GM21723 (cell line): ENCODE results near the gene KDR.

Experiments
- ATAC-seq: cut with Tn5 transposase; IDR thresholded peaks from one replicate; pipeline ENCODE4 v1.9.1; 2021; ENCODE audit warnings: mild to moderate bottlenecking, moderate library complexity; ENCODE audit not compliant: unreplicated experiment

The KDR gene

DNA sequence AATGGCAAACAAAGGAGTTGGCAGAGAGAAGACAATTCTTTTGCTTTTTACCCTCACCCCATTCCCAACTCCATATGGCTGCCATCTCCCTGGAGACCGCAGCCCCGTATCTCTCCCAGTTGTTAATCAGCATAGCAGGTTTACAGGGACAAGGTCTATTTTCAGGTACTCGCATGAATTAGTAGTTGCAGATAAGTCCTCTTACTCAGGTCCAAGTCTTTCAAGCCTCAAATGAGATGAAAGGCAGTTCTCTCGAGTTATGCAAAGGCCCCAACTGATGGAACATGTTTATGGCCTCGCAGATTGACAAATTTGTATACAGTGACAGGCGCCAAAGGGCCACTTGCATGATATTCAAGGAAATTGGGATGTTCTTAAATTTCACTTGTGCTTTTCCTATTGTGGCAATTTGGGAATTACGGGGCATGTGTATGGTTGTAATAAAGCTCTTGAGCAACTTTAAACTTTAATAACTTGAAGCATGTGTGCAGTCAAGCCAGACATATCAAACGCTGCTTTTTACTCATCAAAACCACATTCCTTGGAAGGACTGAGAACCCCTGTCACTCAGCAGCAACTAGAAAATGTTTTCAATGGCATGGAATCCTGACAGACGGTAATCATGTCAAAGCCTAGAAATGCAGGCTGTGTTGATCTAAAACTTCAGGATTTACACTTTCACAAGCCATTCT is 45.1 kb downstream of the KDR start:
- ATAC-seq, result no peak

DNA sequence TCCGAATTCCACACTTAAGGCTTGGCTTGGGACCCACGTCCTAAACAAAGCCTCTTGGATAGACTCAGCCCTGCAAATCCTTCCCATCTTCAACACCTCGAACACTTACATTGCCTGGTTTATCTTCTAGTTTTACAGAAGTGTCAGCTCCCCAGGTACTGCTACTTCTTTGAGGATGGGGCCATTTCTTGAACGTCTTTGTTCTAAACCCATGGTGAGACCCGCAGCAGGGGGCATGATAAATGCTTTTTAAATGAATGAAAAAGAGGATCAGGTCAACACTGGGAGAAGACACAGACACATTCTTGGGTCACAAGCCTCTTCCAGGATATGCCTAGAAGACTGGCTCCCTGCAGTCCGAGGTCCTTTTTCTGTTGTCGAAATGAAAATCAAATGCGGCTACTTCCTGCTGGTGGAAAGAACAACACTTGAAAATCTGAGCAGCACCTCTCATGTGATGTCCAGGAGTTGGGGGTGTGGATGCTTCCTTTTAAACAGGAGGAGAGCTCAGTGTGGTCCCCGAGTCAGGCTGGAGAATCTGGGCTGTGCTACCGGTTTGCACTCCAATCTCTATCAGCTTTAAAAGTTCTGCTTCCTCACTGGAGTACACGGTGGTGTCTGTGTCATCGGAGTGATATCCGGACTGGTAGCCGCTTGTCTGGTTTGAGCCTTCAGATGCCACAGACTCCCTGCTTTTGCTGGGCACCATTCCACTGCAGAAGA is 45.8 kb downstream of the KDR start:
- no peak for ATAC-seq

DNA sequence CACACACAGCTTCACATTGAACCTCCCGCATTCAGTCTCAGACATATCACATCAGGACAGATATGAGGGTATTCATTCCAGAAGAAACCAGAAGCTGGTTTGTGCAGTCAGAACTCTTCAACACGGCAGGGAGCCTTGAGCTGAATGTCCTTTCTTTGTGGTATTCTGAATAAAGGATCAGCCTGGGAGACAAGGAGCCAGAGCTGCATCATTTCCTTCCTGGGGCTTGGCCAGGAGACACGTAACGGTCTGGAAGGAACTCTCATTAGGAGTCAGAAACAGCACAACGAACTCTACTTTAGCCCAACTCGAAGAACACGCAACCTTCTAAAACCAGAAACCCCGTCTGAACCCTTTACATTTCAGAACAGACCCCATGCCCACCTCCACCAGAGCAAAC is 46.4 kb downstream of the KDR start:
- ATAC-seq, result no peak

DNA sequence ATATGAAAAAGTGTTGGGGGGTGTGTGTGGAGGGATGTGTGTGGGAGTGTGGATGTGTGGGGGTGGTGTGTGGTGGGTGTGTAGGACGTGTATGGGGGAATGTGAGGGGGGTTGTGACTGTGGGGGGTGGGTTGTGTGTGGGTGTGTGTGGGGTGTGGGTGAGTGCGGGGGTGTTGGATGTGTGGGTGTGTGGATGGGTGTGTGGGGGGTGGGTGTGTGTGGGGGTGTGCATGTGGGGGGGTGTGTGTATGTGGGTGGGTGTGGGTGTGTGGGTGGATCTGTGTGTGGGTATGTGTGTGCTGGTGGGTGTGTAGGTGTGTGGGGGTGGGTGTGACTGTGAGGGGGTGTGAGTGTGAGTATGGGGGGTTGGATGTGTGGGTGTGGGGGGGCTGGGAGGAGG is 47.8 kb downstream of the KDR start:
- ATAC-seq, result no peak

DNA sequence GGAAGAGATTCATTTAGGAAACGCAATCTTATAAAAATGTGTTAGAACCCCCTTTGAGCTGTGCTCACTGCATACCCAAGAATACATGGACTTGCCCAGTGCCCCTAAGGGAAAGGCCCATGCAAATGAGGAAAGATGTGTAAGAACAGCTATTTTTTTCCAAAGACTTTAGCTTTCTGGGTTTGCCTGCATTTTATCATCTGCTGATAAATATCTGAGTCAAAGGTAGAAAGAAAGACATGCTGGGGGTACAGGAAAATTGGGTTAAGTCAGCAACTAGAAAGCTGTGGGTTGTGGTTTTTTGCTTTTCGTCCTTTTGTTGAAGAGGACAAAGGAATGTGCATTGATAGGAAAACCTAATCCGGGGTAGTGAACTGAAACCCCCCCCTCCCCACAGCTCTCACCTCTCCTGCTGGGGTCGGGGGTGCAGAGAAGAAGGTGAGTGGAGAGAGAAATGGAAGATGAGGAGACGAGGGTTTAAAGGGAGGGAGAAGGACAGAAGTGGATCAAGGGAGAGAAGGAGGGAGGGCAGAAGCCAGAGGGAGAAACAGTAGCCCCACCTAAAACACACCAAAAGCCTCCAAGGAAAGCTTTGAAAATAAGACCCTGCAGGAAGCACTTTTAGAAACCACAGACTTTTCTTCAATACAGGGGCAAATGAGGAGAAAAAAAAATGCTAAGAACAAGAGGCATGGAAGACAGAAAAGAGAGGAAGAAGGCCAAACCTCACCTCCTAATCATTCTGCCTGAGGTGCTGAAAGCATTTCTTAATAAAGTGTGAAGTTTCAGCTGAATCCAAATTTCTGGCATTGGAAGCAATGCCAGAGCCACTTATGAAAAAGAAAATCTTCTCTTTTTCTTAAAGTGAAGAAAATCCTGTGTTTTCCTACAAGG is 49.3 kb downstream of the KDR start:
- ATAC-seq, result no peak

DNA sequence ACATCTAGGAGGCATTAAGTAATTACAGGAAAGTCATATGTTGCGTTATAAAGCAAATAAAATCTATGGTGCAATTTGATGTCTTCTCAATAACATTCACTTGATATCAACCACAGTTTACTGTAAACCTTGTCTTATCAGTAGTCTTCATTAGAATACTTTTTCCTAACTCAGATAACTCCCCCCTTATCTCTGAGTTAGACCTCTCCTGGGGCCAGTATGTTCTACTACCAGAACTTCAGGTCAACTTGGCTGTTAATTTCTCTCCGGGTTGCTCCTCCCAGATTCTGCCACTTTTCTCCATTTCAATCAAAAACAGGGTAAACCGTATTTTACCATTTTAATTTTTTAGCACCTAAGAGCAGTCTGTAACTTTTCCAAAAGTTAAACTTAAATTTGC is 50.0 kb downstream of the KDR start:
- ATAC-seq, result no peak

DNA sequence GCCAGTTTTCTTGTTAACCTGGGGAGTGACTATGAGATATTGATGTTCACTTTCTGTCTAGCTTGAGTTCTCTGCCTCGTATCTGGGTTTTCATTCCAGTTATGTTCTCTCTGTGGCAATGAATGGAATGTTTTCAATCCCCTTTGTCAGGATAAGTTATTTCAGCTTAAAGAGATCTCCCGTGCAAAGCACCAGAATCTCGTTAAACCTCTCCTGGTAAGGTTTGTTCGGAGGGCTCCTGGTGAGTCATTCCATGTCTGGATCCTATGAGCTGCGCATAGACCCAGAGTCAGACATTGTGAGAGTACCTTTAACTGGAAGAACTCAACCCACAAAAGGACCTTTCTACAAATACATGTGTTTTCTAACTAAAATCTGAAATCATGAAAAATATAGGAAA is 51.0 kb downstream of the KDR start:
- no peak for ATAC-seq

DNA sequence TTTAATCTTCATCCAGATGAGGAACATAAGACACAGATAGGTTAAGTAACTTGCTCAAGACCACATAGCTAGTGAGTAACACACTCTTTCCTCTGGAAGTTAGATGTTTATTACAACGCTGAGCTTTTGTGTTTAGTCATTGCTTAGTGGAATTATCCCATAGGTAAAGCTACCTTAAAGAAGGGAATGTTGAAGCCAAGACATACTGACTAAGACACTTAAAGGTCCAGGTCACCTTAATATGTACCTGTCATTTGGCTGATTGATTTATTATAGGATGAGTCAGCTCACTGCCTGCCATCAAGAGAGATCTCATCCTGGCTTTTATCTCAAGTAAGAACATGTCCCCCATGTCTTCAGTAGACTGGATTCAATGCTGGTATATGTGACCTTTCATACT is 53.4 kb downstream of the KDR start:
- no peak for ATAC-seq

DNA sequence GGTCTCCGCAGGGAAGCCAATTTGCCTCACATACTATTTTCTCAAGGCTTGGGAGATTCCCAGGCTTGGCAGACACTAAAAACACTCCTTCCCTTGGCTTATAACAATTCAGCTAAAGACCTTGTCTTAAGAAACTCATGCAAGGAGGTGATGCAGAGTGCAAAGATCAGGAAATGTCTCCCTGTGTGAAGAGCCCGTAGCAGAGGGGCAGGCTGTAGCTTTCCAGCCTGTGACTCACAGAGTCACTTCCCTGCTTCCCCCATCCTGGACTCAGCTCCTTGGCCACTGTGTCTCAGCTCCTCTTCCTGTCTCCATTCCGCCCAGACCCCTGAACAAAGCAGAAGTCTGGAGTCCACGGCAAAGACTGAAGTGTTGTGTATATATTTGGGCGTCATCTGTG is 56.1 kb downstream of the KDR start:
- ATAC-seq, result no peak

DNA sequence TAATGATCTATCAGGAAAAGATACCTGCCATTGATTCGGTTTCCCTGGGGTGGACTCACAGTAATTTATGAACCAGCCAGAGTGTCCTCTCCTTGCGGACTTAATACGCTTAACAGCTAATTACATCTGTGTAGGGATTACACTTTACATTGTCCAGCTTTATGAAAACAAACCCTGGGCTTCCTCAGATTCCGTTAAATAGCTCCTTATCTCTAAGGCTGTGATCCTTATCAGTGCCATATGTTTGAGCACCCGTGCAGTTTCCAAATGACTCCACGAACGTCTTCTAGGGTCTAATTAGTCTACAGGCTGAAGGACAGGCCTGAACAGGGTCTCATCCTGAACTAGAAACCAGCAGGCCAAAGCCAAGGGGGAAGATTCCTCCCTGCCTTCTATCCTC is 56.9 kb downstream of the KDR start:
- no peak for ATAC-seq

DNA sequence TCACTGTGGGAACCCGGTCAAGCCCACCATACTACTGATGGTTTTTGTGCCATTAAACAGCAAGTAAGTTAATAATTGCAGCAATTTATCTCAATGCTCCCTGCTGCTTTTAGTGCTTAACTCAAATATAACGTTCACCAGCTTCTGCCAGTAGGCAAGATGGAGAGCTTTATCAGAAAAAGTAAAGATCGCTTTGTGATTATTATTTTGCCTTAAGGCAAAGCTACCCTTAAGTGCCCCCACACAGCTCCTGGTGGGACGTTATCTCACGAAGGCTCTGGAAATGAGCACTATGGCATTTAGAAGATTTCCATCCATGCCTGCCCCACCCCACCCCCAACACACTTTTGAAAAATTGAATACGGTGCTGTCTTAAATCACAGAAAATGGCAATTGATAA is 59.4 kb downstream of the KDR start:
- ATAC-seq, result no peak

DNA sequence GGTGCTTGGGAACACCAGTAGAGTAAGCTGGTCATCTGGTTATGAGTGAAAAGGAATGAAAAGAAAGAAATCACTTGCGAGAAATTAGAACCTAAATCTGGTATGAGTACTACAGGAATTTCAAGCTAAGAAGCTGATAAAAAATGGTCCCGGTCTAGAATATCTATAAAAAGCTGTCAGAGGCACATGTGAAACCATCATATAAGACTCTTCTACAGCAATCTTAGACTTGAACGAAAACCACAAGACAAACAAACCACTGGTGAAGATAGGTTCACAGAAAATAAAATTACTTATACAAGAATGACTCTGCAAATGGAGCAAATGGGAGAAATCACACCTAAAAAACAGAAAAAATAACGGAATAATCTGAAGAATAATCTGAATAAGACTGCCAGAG is 69.9 kb downstream of the KDR start:
- no peak for ATAC-seq

DNA sequence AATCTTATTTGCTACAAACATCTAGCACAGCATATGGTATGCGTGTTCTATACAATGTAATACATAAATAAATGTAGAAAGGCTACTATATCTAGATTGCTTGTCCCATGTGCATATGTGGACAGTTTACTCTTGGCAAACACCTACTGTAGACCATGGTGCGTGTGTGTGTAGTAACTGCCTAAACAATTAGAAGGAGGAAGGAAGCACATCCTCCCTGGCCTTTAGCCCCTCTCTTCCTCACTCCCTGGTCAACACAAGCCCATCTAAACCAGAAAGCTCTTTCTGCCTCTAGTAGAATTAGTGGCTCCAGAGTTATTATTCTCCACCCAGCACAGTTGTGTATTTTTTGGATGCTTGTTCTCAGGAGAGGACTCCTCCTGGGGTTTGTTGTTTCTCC is 73.9 kb downstream of the KDR start:
- no peak for ATAC-seq

DNA sequence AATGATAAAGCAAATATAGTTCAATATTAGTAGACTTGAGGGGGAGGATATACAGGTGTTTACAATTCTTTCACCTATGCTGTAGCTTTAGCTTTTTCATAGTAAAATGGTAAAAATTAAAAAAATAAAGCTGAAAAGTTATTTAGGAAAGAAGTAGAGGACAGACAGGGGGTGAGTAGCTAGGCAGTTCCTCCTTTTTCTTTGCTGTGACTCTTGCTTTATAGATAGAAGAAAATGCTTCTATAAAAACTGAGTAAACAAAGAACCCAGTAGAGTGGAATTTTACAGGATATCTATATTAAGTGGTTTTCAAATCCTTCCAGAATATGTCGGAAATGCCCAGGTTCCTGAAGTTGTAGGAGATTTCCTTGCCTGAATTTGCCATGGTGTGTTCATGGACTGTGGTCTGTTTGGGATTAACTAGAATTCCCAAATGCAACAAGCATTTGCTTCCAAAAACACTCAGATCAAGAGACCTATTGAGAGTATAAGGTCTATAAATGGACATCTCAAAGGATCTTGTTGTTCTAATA is 74.9 kb downstream of the KDR start:
- no peak for ATAC-seq

DNA sequence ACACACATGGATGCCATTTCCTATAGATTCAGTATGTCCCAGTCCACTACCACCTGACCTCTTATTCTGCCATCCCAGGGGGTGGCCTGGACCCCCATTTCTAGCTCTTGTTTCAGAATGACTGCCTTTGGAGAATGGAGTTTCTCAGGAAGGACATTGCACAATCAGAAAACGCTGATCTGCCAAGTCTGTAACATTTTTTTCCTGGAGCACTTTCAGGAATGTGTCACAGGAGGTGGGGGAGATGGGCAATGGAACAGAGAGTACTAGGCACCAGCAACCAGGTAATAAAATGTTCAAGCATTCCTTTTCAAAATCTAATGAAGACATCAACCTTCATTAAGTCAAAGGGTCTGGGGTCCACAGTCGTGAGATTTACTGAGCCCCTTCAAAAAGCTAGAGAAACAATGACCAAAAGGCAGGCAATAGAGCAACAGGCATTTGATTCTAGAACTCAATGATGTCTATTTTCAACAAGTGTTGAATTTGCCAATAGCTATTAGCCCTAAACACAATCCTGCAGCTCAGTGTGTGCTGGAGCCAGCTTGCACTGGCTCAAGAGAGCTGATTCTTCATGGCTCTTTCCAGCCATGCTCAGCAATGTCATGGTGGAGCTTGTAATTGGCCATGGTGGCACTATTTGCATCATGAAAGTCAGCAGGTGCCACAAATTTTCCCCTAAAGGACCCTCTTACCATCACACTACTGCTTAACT is 87.1 kb downstream of the KDR start:
- ATAC-seq, result no peak

DNA sequence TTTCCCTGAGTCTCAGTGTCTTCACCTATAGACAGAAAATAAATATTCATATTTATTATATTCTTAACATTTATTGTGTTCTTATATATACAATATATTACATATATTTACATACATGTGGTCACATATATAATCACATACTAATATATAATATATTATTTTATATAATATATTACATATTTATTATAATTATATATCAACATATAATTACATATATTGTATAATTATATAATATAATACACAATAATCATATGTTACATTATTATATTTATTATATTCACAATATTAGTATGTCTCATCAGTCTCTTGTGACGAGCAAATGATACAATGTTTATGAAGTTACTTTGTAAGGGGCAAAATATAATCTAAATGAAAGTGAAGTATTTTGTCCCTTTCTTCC is 87.7 kb downstream of the KDR start:
- ATAC-seq, result no peak

DNA sequence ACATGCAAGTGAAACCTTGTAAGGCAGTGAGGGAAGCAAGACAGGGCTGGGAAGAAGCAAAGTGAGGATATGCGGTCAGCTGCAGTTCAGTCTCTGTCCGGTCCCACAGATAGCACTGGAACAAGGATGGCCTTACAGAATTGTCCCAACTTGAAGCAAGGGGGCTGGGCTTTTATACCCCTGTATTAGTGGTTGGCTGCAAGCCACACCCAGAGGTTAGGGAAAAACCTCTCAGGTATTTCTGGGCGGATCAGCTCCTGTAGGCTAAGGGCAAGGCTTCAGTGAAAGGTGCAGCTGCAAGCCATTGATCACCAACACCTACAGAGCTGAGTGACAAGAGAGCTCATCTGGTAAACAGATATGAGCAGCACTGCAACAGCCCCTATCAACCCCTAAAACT is 89.0 kb downstream of the KDR start:
- ATAC-seq, result no peak

DNA sequence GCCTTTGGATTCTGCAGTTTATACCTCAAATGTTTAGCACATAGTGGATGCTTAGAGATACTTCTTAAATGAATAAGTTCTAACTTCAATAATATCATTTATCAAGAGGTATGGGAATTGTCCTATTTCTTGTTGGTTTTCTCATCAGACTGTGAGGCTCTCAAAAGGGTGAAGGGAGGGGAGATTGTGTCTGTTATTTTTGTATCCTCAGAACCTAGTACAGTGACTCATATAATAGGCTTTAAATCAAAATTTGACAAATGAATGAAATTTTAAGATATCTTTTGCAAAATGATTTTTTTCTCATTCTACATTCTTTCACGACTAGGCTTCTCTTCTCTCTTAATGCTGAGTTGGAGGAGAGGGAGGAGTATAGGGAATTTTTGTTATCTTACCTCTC is 89.5 kb downstream of the KDR start:
- ATAC-seq, result no peak

DNA sequence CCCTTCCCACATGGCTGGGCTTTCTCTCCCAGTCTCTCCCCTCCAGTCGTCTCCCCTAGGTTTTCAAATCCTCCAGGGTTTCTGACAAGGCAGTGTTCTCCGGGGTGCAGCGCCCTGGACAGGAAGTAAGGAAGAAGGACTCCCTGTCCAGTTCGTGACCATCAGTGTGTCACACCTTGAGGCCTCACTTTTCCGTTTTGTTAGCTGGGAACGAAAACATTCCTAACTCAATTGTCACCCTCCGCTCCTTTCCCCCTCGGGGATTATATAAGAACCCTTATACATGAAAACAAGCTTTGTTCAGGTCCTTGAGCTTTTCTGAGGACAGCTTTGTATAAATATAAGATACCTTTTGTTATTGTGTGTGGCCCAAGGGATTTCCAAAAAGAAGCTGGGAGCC is 92.1 kb downstream of the KDR start:
- ATAC-seq, result no peak

DNA sequence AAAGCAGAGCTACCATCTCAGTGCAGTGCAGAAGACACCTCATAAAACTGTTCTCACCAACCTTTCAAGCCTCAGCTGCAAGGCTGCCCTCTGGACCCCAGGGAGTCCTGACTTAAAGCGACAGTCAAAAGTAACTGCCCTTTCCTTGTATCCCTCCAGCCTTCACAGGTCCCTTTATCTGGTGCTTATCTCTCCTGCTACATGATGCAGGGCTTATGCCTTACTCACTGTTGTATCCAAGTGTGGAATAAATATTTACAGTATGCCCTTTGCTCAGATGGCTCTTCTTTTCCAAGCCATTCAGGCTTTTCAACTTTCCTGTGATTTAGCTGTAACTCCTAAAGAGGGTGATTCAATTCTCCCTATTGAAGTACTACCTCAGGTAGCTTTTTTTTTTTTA is 92.6 kb downstream of the KDR start:
- no peak for ATAC-seq

DNA sequence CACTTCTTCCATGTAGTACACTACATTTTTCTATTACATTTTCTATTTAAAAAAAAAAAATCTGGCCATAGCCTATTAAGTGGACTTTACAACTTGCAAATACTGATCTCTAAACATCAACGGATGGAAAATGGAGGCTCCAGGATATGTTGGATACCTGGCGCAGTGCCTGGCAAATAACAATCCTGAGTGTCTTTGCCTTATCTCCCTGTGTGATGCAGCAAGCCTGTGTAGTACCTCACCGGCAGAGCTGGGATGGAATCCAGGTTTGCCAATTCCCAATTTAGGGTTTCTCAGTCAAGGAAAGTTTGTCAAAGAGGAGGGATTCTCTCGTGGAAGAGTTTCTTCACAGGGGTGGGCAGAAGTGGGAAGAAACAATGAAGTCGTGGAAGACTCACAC is 93.2 kb downstream of the KDR start:
- ATAC-seq, result no peak
